GM21529 (cell line): ENCODE results near the gene CHST6.
A peak's percentile ranks its signal among the peaks of the same experiment; 100 is the strongest.
"Not testable (repeated sequence)": the region's sequence is repeated elsewhere in the genome, so short reads cannot be mapped to it uniquely, and the experiment has no call there.

Experiments
- ATAC-seq: cut with Tn5 transposase; IDR thresholded peaks from one replicate; pipeline ENCODE4 v1.9.1; 2021; ENCODE audit not compliant: unreplicated experiment

Gene CHST6

DNA sequence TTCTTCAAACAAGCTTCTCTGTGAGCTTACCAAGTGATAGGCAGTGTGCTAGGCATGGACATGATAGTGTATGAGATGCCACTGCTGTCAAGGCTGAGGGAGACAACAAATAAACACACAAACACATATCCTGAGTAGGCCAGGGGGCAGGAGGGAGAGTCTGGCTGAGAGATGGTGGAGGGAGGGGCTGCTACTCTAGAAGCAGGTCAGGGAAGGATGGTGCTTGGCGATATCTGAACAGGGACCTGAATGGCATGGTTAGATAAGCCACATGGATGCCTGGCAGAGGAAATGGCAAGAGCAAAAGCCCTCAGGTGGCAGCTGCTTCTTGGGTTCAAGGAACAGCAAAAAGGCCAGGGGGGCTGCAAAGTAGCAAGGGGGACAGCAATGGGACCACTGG is 8.6 kb upstream of the CHST6 start:
- no peak for ATAC-seq

DNA sequence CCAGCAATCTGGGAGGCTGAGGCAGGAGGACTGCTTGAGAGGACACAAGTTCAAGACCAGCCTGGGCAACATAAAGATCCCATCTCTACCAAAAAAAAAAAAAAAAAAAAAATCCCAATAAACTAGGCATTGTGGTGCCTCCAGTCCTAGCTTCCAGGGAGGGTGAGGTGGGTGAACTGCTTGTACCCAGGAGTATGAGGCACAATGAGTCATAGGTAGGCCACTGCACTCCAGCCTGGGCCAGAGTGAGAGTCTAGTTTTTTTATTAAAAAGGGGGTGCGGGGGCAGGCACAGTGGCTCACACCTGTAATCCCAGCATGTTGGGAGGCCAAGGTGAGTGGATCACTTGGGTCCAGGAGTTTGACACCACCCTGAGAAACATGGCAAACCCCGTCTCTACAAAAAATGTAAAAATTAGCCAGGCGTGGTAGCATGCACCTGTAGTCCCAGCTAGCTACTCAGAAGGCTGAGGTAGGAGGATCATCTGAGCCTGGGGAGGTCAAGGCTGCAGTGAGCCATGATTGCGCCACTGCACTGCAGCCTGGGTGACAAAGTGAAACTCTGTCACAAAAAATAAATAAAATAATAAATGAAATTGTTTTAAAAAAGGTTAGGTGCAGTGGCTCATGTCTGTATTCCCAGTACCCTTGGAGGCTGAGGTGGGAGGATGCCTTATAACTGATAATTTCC is 7.8 kb upstream of the CHST6 start:
- ATAC-seq: no peak

DNA sequence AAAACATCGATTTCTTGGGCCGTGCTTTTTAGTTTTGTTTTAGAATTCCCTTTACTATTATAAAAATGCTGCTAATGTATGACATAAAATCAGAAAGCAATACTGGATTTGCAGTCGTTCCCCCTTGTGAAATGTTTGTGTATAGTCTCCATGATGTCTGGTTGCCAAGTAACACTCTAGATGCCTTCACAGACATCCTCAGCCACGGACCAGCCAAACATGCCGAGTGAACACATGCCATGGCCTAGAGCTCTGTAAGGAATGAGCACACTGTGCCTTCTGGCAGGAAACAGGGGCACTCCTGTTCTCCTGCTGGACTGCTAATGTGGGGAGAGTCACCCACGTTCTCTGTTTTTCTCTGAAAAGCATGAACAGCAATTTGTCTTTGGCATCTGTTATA is 6.6 kb upstream of the CHST6 start:
- not testable (repeated sequence) for ATAC-seq

GRCh38 chr16:75501359-75501758 is 6.1 kb upstream of the CHST6 start:
- ATAC-seq: no peak

DNA sequence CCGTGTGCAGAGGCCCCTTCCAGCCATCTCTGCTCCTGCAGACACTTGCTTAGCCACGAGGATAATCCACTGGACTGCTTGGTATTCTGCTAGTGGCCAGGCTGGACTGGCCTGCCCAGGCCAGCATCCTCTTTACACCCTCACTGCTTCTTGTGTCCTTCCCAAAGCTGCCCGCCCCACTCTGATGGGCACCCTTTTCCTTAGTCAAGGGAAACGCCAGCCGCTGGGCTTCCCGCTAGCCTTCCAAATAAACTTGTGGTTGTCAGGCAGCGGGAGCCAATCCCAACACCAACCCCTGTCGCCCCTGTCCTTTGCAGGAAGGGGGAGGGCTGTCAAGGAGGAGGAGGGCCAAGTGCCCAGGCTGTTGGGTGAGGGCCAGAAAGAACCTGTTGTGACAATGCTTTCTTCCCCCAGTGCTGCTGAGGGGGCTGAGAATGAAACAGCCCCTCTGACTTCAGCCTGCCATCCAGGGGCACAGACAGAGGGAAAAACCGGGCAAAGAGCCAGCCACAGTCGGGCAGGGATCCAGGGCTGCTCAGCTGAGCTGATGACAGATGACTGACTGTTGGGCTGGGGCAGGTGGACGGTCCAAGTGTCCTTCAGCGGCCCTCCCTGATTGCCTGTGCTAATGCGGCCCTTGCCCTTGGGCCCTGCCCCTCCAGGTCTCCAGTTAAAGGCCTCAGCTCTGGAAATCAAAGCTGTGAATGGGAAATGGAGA is 3.5 kb upstream of the CHST6 start:
- not testable (repeated sequence) for ATAC-seq

GRCh38 chr16:75497558-75497957 is 2.3 kb upstream of the CHST6 start:
- no peak for ATAC-seq

- no peak for ATAC-seq
These were observed 573 bp downstream of the CHST6 start for GRCh38 chr16:75494661-75495075.

DNA sequence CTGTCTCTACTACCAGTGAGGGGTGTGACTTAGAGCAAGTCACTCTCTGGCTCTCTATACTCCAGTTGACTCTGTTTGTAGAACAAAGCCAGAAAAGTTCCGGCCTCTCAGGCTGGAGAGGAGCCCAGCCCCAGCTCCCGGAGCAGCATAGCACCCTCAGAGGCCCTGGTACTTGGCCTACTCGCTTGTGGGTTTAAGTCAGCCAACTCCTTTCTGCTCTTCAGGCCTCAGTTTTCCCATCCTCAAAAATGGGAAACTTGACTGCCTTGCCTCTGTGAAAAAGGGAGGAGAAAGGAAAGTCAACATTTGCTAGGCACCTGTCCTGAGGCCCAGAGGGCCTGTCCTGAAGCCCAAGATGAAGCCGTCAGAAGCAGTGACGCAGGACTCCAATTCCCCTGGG is 1.1 kb downstream of the CHST6 start:
- no peak for ATAC-seq

- ATAC-seq: no peak
These were observed 3.4 kb downstream of the CHST6 start for GRCh38 chr16:75491876-75492275.

DNA sequence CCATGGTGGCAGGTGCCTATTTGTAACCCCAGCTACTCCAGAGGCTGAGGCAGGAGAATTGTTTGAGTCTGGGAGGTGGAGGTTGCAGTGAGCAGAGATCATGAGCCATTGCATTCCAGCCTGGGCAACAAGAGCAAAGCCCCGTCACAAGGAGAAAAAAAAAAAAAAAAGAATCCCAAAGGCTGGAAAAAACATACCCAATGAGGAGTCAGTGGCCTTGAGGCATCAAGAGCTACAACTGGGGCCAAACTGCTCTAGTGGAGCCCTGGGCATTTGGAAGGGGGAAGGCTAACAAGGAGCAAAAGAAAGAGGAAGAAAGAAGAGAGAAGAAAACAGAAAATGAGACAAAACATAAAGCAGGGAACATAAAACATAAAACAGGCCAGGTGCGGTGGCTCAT is 6.9 kb downstream of the CHST6 start:
- no peak for ATAC-seq

DNA sequence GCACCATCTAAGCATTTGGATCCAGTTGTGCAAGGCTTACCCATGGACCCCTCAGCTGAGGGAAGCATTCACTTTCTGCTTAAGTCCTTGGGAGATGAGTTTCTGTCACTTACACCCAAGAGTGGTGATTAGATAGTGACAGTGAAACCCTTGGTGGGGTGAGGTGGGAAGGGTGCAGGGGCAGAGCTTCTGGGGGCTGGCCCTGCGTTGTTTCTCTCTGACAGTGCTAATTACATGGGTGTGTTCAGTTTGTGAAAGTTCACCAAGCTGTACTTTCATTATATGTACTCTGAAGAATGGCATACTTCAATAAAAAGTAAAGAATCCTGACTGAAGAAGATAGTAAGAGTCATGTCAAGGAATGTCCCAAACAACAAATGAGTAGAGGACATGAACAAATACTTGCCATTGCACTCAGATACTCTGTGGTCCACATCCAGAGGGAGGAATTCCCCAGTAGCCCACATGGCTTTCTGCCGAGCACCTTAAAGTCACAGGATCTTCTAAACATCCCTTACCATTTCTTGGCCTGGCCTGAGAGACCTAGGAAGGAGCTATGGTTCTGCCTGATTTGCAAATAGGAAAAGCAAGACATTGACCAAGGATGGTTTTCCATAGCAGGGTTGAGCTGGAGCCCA is 8.4 kb downstream of the CHST6 start:
- ATAC-seq: peak; percentile 65

DNA sequence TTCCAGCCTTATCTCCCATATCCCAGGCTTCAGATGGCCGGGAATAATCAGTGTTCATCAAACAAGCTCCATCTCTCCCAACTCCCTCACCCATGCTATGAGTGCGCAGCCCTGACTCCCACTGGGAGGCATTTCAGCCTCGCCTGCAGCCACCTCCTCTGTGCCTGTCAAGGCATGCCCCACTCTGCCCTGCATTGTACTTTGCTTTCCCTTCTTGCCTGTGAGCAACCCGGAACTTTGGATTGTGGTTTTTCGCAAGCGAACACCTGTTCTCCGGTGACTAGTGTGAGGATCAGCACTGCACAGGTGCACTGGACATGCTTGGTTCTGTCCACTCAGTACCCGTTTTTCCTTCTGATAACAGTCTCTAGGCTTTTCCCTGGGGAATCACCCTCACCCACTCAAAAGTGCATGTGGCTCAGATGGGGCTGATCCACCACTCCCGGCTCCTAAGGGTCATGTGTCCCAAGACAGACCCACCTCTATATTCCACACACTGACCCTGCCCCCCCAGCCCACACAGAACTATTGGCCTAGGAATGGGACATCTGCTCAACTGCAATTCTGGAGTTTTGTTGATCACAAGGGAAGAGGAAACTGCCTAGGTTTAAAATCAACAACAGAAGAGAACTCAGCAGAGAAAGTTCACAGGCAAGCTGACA is 9.1 kb downstream of the CHST6 start:
- ATAC-seq: no peak

- peak; percentile 46 for ATAC-seq
These were observed 9.8 kb downstream of the CHST6 start for GRCh38 chr16:75485230-75486013.

- no peak for ATAC-seq
These were observed 12.0 kb downstream of the CHST6 start for GRCh38 chr16:75483222-75483621.

DNA sequence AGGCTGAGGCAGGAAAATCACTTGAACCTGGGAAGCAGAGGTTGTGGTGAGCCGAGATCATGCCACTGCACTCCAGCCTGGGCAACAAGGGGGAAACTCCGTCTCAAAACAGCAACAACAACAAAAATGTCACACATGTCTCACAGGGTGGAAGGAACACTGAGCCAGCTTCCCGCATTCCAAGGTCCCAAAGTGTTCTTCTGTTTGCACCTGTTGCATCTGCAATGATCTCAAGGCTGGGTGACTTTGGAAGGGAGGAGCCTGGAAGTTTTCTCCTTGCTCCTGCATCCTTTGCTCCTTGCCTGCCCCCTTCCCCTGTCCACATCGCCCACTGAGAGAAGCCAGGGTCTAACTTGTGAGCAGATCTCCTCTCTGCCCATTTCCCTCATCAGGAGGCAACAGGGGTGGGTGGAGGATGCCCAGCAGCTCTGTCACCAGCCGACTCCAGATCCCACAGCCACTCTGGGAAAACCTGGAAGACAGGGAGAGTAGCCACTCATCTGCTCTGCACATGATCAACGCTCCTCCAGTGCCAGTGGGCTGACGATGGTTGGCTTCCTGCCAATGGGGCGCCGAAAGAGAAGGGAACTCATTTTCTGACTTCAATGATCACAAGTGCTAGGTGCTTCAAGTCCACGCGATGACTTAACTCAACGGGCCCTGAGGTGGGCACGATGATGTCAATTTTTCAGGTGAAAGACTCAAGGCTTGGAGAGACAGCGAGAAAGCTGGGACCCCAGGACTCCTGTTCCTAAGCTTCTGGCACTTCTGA is 12.6 kb downstream of the CHST6 start:
- no peak for ATAC-seq

DNA sequence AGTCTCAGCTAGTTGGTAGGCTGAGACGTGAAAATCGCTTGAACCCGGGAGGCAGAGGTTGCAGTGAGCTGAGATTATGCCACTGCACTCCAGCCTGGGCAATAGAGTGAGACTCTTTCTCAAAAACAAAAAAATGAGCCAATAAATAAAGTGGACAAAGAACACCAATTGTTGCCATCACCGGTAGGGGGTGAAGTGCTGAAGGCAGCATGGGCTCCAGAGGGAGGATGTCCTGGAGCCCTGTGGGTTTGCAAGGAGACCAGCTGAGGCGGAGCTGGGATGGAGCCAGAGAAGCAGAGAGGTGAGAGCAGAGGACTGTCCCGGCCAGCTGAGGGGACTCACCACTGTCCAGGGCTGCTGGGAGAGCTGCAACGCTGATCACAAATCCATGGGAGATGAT is 13.8 kb downstream of the CHST6 start:
- no peak for ATAC-seq

DNA sequence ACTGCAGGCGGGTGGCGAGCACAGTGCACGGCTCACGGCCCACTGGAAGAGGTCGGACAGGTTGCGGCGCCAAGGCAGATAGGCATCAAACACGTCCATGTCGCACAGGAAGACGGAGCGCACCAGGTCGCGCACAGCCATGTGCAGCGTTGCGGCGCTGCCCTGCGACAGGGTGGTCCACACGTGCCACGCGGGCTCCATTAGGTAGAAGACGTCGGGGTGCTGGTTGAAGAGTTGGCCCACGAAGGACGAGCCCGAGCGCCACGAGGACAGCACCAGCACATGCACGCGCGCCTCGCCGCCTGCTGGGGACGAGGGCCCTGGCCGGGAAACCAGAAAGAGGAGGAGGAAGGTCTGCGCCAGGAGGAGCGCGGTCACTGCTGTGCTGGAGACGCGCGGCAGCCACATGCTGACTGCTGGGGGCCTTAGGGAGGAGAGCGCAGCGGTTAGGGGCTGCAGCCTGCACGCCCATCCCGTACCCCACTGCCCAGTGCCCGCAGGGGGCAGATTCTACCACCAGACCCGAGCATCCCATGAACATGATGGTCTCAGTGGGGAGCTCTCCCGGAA is 15.7 kb downstream of the CHST6 start:
- ATAC-seq: no peak

DNA sequence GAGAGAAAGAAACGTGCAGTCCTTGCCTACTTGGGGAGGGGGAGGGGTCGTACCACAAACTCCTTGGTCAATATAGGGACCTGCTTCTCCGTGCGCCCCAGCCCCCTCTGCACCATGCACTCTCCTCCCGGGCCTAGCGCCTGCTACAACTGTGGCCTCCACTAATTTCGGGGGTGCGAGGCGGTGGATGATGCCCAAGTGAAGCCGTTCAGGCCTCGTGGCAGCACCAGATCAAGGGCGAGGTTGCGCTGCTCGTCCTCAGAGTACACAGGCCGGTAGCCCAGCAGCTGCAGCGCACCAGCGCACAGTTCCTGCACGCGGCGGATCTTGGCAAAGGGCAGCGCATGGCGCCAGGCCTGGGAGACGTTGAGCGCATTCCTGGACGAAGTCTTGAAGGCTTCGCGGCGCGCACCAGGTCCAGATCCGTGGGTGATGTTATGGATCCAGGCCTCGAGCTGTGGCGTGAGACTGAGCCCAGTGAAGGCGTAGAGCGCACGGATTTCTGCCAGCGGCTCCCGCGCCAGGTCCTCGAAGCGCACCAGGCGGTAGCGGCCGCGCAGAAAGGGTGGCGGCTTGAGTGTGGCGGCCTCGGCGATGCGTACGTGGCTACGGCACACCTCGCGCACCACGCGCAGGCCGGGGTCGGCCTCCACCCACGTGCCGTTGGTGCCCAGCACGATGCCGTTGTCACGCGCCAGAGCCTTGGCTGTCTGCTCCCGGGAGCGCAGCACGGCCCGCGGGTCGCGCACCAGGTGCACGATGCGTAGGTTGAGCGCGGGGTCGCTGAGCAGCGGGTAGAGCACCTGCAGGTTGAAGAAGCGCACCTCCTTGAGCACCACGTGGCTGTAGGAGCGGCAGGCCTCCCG is 16.5 kb downstream of the CHST6 start:
- no peak for ATAC-seq
